Pancreas (tissue), 10 donors: Measurements from ENCODE around the gene HMGXB4. TPM values are rescaled to one million over a fixed set of nuclear protein-coding genes. Genes with fewer than 3 reads are reported as not detected.

Experiments used
- ATAC-seq, 4 donors: fragments of 200-7000 bp; cut with Tn5 transposase; one replicate each; pipeline versions ENCODE4 v1.8.0 to v1.9.1; 2020; ENCODE audit warnings: mild to moderate bottlenecking in 4 of 4, moderate library complexity in 4 of 4
- DNase-seq, 6 donors: peaks; one replicate each; pipeline ENCODE4 v3.0.0-alpha.2; 2020
- FAIRE-seq: peaks from 2 replicates; lab custom pipeline; 2012; peaks lifted over from hg19 to GRCh38; lab: Jason Lieb, UNC
- H3K27ac ChIP-seq, 4 donors: fragments of 200-600 bp; sonication (generic); 1 replicate in 3 of 4; 2 replicates in 1 of 4; pipeline versions ENCODE4 v1.5.0 to v1.8.0; 2020
- H3K27me3 ChIP-seq, 4 donors: fragments of 200-600 bp; one replicate each; pipeline ENCODE4 v1.8.0; 2021
- H3K36me3 ChIP-seq, 3 donors: fragments of 200-600 bp; sonication (generic) in 1 of 3; one replicate each; pipeline versions ENCODE4 v1.5.0 to v1.8.0; 2020 to 2021
- H3K4me1 ChIP-seq, 3 donors: fragments of 200-600 bp; one replicate each; pipeline ENCODE4 v1.8.0; 2021
- H3K4me3 ChIP-seq, 4 donors: fragments of 200-600 bp; sonication (generic) in 2 of 4; one replicate each; pipeline versions ENCODE4 v1.5.0 to v1.8.0; 2020 to 2021
- H3K9me3 ChIP-seq, 4 donors: fragments of 200-600 bp; one replicate each; pipeline ENCODE4 v1.8.0; 2021
- CTCF ChIP-seq, 4 donors: fragments of 200-600 bp; sonication (generic) in 3 of 4; IDR thresholded peaks; one replicate each; pipeline versions ENCODE4 v1.5.0 to v1.8.0; 2021; ENCODE audit warnings: antibody characterized with exemption in 4 of 4
- WGBS, 2 donors: extraction: QIAGEN DNeasy Blood & Tissue Kit; methylation state at CpG; one replicate each; pipeline ENCODE4 v1.1.7; 2013; 5-methylcytosine and 5-hydroxymethylcytosine counted together
- intact Hi-C, 3 donors: fragments of 100-400 bp; cut with DNase I; formaldehyde crosslinking; loops; one replicate each; pipeline versions ENCODE4 v1.11.1 to v1.14.2; 2022
- polyA plus RNA-seq, 2 donors: library from polyadenylated mRNA; stranded (reverse); fragments of 200-250 nt; gene quantifications; one replicate each; pipeline ENCODE4 v1.2.3, GENCODE V29; 2013
- total RNA-seq, 6 donors: library from RNA; stranded (reverse); fragmentation: NEBNext Ultra II Directional in 4 of 6; extraction: Animal tissue kit (Norgen Biotek cat#: 25700) in 4 of 6; gene quantifications; one replicate each; pipeline versions ENCODE4 v1.2.1 to v1.2.4, GENCODE V29; 2021 to 2023
- donor health status: healthy with polysubstance abuse.
- donor health status: DM: no; HTN: no; CAD: no; lungs with moderate emphysema.
- donor health status: DM: no; HTN: no; CAD: no.
- donor health status: control.
- donor health status: control.
- donor health status: Bipolar disorder and iron deficiency.
- donor health status: DM: yes; HTN: yes; CAD: no.
- donor health status: DM: no; HTN: no; CAD: no.
- donor health status: DM: no; HTN: no; CAD: no.
- donor health status: DM: yes; HTN: yes; CAD: no.

Gene HMGXB4
- total and polyA plus RNA-seq, 8 donors: 4.8 to 10.1 (median 6.0) TPM

GRCh38 chr22:35301372-35301874, 44.1 kb downstream of the HMGXB4 start:
- no peaks in the 10 kb centered on the region for H3K9me3 ChIP-seq
- peaks cover 0 to 11% (median 5%) of the 10 kb centered on the region in 3 donors for H3K4me1 ChIP-seq
- intact Hi-C loops: no loop called here
- no peaks in the 10 kb centered on the region for H3K27me3 ChIP-seq
- peak overlapping the region in 2 of 4 donors; percentile 92 to 97 for H3K27ac ChIP-seq
- no peaks in the 10 kb centered on the region for H3K36me3 ChIP-seq
- H3K4me3 ChIP-seq: no peak overlapping the region
- no peak for TF ChIP-seq CTCF (IDR thresholded peaks at IDR 0.05)
- FAIRE-seq (no peak), ATAC-seq (peak in 1 of 4 donors; percentile 2), DNase-seq (peak in 1 of 6 donors; percentile 41)
- WGBS, 2 donors: 74% methylated on average over 17 of the region's 17 CpGs

DNA sequence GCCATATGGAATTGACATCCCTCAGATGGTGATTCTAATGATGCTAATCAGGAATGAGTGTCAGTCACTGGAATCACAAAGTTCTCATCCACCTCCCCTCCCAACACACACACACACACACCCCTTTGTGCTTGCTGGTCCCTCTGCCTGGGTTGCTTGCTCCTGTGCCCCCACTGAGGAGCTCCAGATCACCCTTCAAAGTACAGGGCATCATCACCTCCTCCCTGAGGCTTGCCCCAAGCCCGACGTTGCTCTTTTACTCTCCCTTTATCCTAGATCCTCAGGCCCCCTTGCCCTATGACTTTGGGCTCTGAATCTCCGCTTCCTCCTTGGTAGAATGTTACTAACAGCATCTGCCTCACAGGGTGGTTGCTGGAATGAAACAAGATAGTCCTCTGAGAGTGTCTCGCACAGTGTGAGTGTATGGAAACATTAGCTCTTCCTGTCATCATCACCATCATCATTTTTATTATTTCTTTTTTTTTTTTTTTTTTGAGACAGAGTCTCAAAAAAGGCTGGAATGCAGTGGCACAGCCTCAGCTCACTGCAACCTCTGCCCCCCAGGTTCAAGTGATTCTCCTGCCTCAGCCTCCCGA, 45.8 kb downstream of the HMGXB4 start:
- Histone ChIP-seq H3K36me3 (no peaks in the 10 kb centered on the region), H3K27me3 (no peaks in the 10 kb centered on the region), H3K4me3 (no peak overlapping the region), H3K4me1 (peaks cover 0 to 11% (median 5%) of the 10 kb centered on the region in 3 donors), H3K9me3 (no peaks in the 10 kb centered on the region), H3K27ac (no peak overlapping the region)
- WGBS, 2 donors: 93 to 95% methylated on average over 5 of the region's 5 CpGs
- intact Hi-C loops: no loop called here
- no peak for FAIRE-seq
- TF ChIP-seq CTCF (IDR thresholded peaks at IDR 0.05): no peak
- no peak for ATAC-seq
- DNase-seq: no peak

- intact Hi-C loops: no loop called here
- Histone ChIP-seq H3K36me3 (no peaks in the 10 kb centered on the region), H3K9me3 (no peaks in the 10 kb centered on the region), H3K27ac (no peak overlapping the region), H3K4me3 (no peak overlapping the region), H3K27me3 (no peaks in the 10 kb centered on the region), H3K4me1 (peaks cover 0 to 11% (median 0%) of the 10 kb centered on the region in 3 donors)
- TF ChIP-seq CTCF (IDR thresholded peaks at IDR 0.05): no peak
- 82 to 93% methylated on average over 8 of the region's 8 CpGs for WGBS, 2 donors
- FAIRE-seq: no peak
- no peak for ATAC-seq
- no peak for DNase-seq
These were observed 48.3 kb downstream of the HMGXB4 start for GRCh38 chr22:35305525-35306070.

DNA sequence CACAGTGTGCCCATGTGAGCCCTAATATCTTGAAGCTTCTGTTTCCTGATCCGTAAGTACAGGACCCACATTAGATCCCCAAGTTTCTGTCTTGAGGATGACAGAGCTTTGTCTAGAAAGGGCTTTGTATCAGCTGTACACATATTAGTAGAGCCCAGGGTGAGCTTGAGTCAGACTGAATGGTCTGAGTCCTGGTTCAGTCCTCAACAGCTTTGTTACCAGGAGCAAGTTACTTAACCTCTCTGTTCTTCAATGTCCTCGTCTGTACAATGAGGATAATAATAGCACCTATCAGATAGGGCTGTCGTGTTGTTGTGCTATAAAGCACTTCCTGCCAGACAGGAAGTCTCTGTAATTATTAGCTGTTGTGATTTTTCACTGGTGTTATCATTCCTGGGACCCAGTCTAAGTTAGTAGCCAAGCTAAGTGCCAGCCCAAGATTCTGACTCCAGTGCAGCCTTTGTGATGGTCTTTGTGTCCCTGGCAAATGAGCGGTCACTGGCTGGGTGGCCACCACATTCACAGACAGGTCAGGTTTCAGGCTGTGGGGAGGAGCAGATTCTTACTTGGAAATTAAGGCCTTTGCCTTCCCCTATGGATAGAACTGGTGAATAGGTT, 49.2 kb downstream of the HMGXB4 start:
- H3K27me3 ChIP-seq: no peaks in the 10 kb centered on the region
- FAIRE-seq (no peak), ATAC-seq (no peak), DNase-seq (no peak)
- intact Hi-C loops: no loop called here
- H3K27ac ChIP-seq: no peak overlapping the region
- 55 to 56% methylated on average over 4 of the region's 4 CpGs for WGBS, 2 donors
- TF ChIP-seq CTCF (IDR thresholded peaks at IDR 0.05): no peak
- no peaks in the 10 kb centered on the region for H3K9me3 ChIP-seq
- H3K4me3 ChIP-seq: no peak overlapping the region
- H3K4me1 ChIP-seq: peaks cover 0 to 6% (median 0%) of the 10 kb centered on the region in 3 donors
- H3K36me3 ChIP-seq: no peaks in the 10 kb centered on the region
